K562 (cell line): Measurements from ENCODE around the gene IDH2. TPM values are rescaled to one million over a fixed set of nuclear protein-coding genes. Genes with fewer than 3 reads are reported as not detected.

Source experiments
- CREM ChIP-seq: IDR thresholded peaks from 2 replicates; pipeline ENCODE4 v1.6.1; 2014; ENCODE audit warnings: antibody characterized with exemption, low read depth
- GABPA ChIP-seq: fragments of 200-800 bp; sonication (Bioruptor generic); conservative IDR thresholded peaks from 2 replicates; pipeline ENCODE4 v1.6.1; 2016; ENCODE audit warnings: low read depth, missing genetic modification characterization, missing compliant biosample characterization
- KAT2B ChIP-seq: IDR thresholded peaks from one replicate; pipeline ENCODE4 v1.6.1; 2012; ENCODE audit warnings: low read depth, mild to moderate bottlenecking, control low read depth, inconsistent platforms, low read length, moderate library complexity
- MTA3 ChIP-seq: fragments of 450-650 bp; formaldehyde crosslinking; IDR thresholded peaks from 2 replicates; pipeline ENCODE4 v1.6.1; 2017; ENCODE audit warnings: mild to moderate bottlenecking, borderline replicate concordance
- PHF8 ChIP-seq: fragments of 200-600 bp; sonication (generic); IDR thresholded peaks from 2 replicates; pipeline ENCODE4 v1.6.1; 2012; ENCODE audit warnings: mixed run types, mild to moderate bottlenecking, inconsistent platforms, low read length, moderate library complexity, borderline replicate concordance
- SP1 ChIP-seq: sonication (generic); formaldehyde crosslinking; IDR thresholded peaks from 2 replicates; pipeline ENCODE4 v1.8.1; 2022; ENCODE audit warnings: mild to moderate bottlenecking, missing genetic modification reagents
- SREBF2 ChIP-seq: sonication (generic); formaldehyde crosslinking; IDR thresholded peaks from 2 replicates; pipeline ENCODE4 v1.4.0; 2020; ENCODE audit warnings: mild to moderate bottlenecking, missing genetic modification reagents
- SUPT5H ChIP-seq: fragments of 450-650 bp; IDR thresholded peaks from 2 replicates; pipeline ENCODE4 v1.6.1; 2016
- polyA plus RNA-seq, 8 experiments: library from polyadenylated mRNA; depleted of rRNA in 4 of 8; stranded (reverse) in 5 of 8; unstranded in 3 of 8; fragments of >200 nt; fragmentation: Nextera tagmentation in 2 of 8; fragmentation: Illumina TruSeq in 1 of 8; extraction: Ambion mirVana in 2 of 8; extraction: Trizol in 1 of 8; gene quantifications; 2 replicates each; pipeline versions ENCODE4 v1.2.1 to v1.2.3, GENCODE V29; 2011 to 2014; ENCODE audit warnings: inconsistent platforms in 1 of 8, missing spikeins in 1 of 8
- total RNA-seq, 7 experiments: library from RNA; depleted of rRNA in 6 of 7; stranded (reverse); fragments of >200 nt in 6 of 7; fragmentation: Illumina TruSeq in 2 of 7; extraction: Trizol in 2 of 7; gene quantifications; 2 replicates each; pipeline versions ENCODE4 v1.2.1 to v1.2.3, GENCODE V29; 2011 to 2021; ENCODE audit warnings: low replicate concordance in 1 of 7
- TF ChIP-seq, protein P1 (sequence below): sonication (generic); formaldehyde crosslinking; IDR thresholded peaks from 2 replicates; pipeline ENCODE4 v1.8.1; 2022; ENCODE audit warnings: missing genetic modification reagents
- TF ChIP-seq, protein P2 (sequence below), 2 experiments: IDR thresholded peaks in 1 of 2; conservative IDR thresholded peaks in 1 of 2; 2 replicates each; pipeline ENCODE4 v1.6.1; 2016; ENCODE audit warnings: low read depth in 2 of 2, mild to moderate bottlenecking in 1 of 2, missing compliant biosample characterization in 1 of 2, missing genetic modification characterization in 1 of 2, moderate library complexity in 1 of 2
- TF ChIP-seq, protein P3 (sequence below): fragments of 250-450 bp; sonication (Bioruptor Pico); IDR thresholded peaks from 2 replicates; pipeline ENCODE4 v1.5.0; 2021
- TF ChIP-seq, protein P4 (sequence below), 2 experiments: fragments of 250-450 bp in 1 of 2; fragments of 450-650 bp in 1 of 2; sonication (Bioruptor Pico) in 1 of 2; IDR thresholded peaks; 2 replicates each; pipeline versions ENCODE4 v1.6.1 to v1.8.0; 2016 to 2021; ENCODE audit warnings: mild to moderate bottlenecking in 2 of 2, moderate library complexity in 2 of 2, missing compliant biosample characterization in 1 of 2, missing genetic modification characterization in 1 of 2
- TF ChIP-seq, protein P5 (sequence below), 2 experiments: IDR thresholded peaks; 2 replicates each; pipeline ENCODE4 v1.6.1; 2011; ENCODE audit warnings: borderline replicate concordance in 1 of 2, control low read depth in 1 of 2, low read depth in 1 of 2, low read length in 1 of 2, mild to moderate bottlenecking in 1 of 2, mixed read lengths in 1 of 2, moderate library complexity in 1 of 2; ENCODE audit not compliant: insufficient read depth in 1 of 2, insufficient read length in 1 of 2, poor library complexity in 1 of 2, severe bottlenecking in 1 of 2; ENCODE audit errors: extremely low read depth in 1 of 2
- TF ChIP-seq, protein P6 (sequence below): fragments of 250-450 bp; sonication (Bioruptor Pico); IDR thresholded peaks from 2 replicates; pipeline ENCODE4 v1.4.0; 2020
- TF ChIP-seq, protein P7 (sequence below): sonication (generic); IDR thresholded peaks from 2 replicates; pipeline ENCODE4 v1.6.1; 2016

The IDH2 gene
- total and polyA plus RNA-seq, 9 of the 15 experiments (the other 6 are each of a cell fraction or from before 2014, with no cell fraction given), result 0.70 to 99.9 (median 59.2) TPM

DNA sequence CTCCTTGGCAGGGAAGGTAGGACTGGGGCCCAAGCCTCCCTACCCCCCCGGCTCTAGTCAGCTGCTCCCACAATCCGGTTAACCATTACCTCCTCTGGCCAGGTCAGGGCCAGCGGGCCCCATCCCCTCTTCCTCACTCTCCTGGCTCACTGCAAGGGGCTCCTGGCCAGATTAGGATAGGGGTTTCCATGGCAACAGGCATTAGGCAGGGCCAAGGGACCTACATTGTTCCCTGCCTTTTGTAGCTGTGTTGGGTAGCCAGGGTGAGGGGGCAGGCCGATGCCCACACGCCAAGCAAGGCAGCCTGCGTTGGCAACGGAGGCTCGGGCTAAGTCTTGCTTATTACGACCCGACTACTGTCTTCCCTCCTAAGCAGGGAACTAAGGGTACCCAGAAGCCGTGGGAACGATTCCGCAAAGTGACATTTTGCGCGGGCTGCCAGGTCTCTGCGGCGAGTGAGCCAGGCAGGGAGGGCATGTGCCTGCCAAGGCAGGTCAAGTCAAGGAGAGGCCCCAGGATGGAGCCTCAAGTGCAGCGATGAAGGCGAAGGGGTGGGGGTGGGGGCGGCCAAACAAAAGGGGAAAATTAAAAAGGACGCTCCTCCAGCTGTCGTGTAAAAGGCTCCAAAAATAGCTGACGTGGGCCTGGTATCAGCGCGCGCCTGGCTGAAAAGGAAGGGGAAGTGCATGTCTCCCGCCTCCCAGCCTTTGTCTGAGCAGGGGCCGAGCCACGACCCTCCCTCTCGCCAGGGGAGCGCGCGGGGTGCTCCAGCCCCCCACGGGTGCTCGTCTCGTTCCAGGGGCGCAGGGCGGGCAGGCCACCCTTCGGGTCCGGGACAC, 919 bp downstream of the IDH2 start (continued):
- TF ChIP-seq SREBF2 (CRISPR knock-in tag) (no peak), KAT2B (no peak), MTA3 (no peak), SUPT5H (no peak), CREM (peak; percentile 72), SP1 (CRISPR knock-in tag) (no peak; the same call in 1 of the 2 replicates), GABPA (tag) (no peak), PHF8 (no peak)
- TF ChIP-seq, protein P1, sequence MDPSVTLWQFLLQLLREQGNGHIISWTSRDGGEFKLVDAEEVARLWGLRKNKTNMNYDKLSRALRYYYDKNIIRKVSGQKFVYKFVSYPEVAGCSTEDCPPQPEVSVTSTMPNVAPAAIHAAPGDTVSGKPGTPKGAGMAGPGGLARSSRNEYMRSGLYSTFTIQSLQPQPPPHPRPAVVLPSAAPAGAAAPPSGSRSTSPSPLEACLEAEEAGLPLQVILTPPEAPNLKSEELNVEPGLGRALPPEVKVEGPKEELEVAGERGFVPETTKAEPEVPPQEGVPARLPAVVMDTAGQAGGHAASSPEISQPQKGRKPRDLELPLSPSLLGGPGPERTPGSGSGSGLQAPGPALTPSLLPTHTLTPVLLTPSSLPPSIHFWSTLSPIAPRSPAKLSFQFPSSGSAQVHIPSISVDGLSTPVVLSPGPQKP, result no peak
- TF ChIP-seq, protein P2, sequence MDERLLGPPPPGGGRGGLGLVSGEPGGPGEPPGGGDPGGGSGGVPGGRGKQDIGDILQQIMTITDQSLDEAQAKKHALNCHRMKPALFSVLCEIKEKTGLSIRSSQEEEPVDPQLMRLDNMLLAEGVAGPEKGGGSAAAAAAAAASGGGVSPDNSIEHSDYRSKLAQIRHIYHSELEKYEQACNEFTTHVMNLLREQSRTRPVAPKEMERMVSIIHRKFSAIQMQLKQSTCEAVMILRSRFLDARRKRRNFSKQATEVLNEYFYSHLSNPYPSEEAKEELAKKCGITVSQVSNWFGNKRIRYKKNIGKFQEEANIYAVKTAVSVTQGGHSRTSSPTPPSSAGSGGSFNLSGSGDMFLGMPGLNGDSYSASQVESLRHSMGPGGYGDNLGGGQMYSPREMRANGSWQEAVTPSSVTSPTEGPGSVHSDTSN (CRISPR knock-in tag; IDR thresholded peaks at IDR 0.05; ENCODE audit: low read depth), result no peak
- TF ChIP-seq, protein P2 (tag; conservative IDR thresholded peaks at IDR 0.05; ENCODE audit: low read depth), result no peak
- TF ChIP-seq, protein P3, sequence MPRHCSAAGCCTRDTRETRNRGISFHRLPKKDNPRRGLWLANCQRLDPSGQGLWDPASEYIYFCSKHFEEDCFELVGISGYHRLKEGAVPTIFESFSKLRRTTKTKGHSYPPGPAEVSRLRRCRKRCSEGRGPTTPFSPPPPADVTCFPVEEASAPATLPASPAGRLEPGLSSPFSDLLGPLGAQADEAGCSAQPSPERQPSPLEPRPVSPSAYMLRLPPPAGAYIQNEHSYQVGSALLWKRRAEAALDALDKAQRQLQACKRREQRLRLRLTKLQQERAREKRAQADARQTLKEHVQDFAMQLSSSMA (CRISPR knock-in tag), result no peak
- TF ChIP-seq, protein P4, sequence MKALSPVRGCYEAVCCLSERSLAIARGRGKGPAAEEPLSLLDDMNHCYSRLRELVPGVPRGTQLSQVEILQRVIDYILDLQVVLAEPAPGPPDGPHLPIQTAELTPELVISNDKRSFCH (CRISPR knock-in tag; IDR thresholded peaks at IDR 0.05), result no peak
- TF ChIP-seq, protein P4 (tag; IDR thresholded peaks at IDR 0.05), result no peak
- TF ChIP-seq, protein P5, sequence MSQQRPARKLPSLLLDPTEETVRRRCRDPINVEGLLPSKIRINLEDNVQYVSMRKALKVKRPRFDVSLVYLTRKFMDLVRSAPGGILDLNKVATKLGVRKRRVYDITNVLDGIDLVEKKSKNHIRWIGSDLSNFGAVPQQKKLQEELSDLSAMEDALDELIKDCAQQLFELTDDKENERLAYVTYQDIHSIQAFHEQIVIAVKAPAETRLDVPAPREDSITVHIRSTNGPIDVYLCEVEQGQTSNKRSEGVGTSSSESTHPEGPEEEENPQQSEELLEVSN (IDR thresholded peaks at IDR 0.05; ENCODE audit: borderline replicate concordance in 1 of 2, extremely low read depth in 1 of 2, insufficient read depth in 1 of 2, insufficient read length in 1 of 2, low read depth in 1 of 2, low read length in 1 of 2, poor library complexity in 1 of 2, severe bottlenecking in 1 of 2), result peak; percentile 80 to 95
- TF ChIP-seq, protein P6, sequence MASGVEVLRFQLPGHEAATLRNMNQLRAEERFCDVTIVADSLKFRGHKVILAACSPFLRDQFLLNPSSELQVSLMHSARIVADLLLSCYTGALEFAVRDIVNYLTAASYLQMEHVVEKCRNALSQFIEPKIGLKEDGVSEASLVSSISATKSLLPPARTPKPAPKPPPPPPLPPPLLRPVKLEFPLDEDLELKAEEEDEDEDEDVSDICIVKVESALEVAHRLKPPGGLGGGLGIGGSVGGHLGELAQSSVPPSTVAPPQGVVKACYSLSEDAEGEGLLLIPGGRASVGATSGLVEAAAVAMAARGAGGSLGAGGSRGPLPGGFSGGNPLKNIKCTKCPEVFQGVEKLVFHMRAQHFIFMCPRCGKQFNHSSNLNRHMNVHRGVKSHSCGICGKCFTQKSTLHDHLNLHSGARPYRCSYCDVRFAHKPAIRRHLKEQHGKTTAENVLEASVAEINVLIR (CRISPR knock-in tag), result no peak
- TF ChIP-seq, protein P7, sequence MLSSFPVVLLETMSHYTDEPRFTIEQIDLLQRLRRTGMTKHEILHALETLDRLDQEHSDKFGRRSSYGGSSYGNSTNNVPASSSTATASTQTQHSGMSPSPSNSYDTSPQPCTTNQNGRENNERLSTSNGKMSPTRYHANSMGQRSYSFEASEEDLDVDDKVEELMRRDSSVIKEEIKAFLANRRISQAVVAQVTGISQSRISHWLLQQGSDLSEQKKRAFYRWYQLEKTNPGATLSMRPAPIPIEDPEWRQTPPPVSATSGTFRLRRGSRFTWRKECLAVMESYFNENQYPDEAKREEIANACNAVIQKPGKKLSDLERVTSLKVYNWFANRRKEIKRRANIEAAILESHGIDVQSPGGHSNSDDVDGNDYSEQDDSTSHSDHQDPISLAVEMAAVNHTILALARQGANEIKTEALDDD, result no peak
